ENCODE results near the gene PVALEF.
A peak's percentile ranks its signal among the peaks of the same experiment; 100 is the strongest.

PVALEF gene

GRCh38 chr17:81136366-81136765 is 28.9 kb upstream of the PVALEF start:
- Histone ChIP-seq H3K14ac (ENCODE audit: low read length in 2 of 2) (no peak overlapping the region), H3K9me3 (ENCODE audit: control insufficient read depth, low read length) (no peaks in the 10 kb centered on the region), H2BK120ac (ENCODE audit: low read depth, low read length) (no peak overlapping the region), H3K79me1 (replicated peaks; ENCODE audit: low read length, poor library complexity, severe bottlenecking) (no peaks in the 10 kb centered on the region), H2AFZ (ENCODE audit: low read depth, low read length) (no peak overlapping the region), H3K4me2 (ENCODE audit: low read length, poor library complexity, severe bottlenecking) (no peak overlapping the region), H3K23ac (ENCODE audit: low read length in 2 of 2) (no peak overlapping the region), H3K27me3 (ENCODE audit: control insufficient read depth in 1 of 2, insufficient read depth in 1 of 2, low read length in 2 of 2) (peaks cover 0 to 36% of the 10 kb centered on the region in 2 experiments), H3K4me3 (ENCODE audit: insufficient read depth in 1 of 2, low read depth in 1 of 2, low read length in 2 of 2) (no peak overlapping the region), H2BK5ac (ENCODE audit: low read depth, low read length, poor library complexity, severe bottlenecking) (no peak overlapping the region), H3K4me1 (ENCODE audit: control insufficient read depth, insufficient read depth, low read depth, low read length) (peaks cover 4% of the 10 kb centered on the region), H4K8ac (ENCODE audit: low read length) (no peak overlapping the region), H3K9ac (ENCODE audit: low read length) (no peak overlapping the region), H2BK15ac (ENCODE audit: low read depth, poor library complexity, severe bottlenecking) (no peak overlapping the region), H2BK12ac (ENCODE audit: low read length in 2 of 2) (no peak overlapping the region), H2AK5ac (ENCODE audit: low read length, severe bottlenecking) (no peak overlapping the region), H3K18ac (ENCODE audit: low read depth in 1 of 2, low read length in 2 of 2) (no peak overlapping the region), H4K91ac (ENCODE audit: low read length) (no peak overlapping the region), H3K27ac (ENCODE audit: low read length, poor library complexity, severe bottlenecking) (no peak overlapping the region), H3K36me3 (ENCODE audit: control insufficient read depth in 1 of 2, insufficient read depth in 2 of 2, low read depth in 1 of 2, low read length in 2 of 2) (no peaks in the 10 kb centered on the region), H3K4ac (ENCODE audit: low read depth in 1 of 2, low read length in 2 of 2) (no peak overlapping the region)
- 80% methylated on average over 8 of the region's 8 CpGs for WGBS
- DNase-seq, result no peak

- H3K23ac ChIP-seq (ENCODE audit: low read length in 2 of 2), result no peak overlapping the region
- no peak overlapping the region for H3K18ac ChIP-seq (ENCODE audit: low read depth in 1 of 2, low read length in 2 of 2)
- no peak overlapping the region for H3K27ac ChIP-seq (ENCODE audit: low read length, poor library complexity, severe bottlenecking)
- no peaks in the 10 kb centered on the region for H3K79me1 ChIP-seq (replicated peaks; ENCODE audit: low read length, poor library complexity, severe bottlenecking)
- H3K4me1 ChIP-seq (ENCODE audit: control insufficient read depth, insufficient read depth, low read depth, low read length), result peaks cover 4% of the 10 kb centered on the region
- H3K4ac ChIP-seq (ENCODE audit: low read depth in 1 of 2, low read length in 2 of 2), result no peak overlapping the region
- H2BK12ac ChIP-seq (ENCODE audit: low read length in 2 of 2), result no peak overlapping the region
- H2AFZ ChIP-seq (ENCODE audit: low read depth, low read length), result no peak overlapping the region
- H3K9me3 ChIP-seq (ENCODE audit: control insufficient read depth, low read length), result no peaks in the 10 kb centered on the region
- H3K4me2 ChIP-seq (ENCODE audit: low read length, poor library complexity, severe bottlenecking), result no peak overlapping the region
- H2BK15ac ChIP-seq (ENCODE audit: low read depth, poor library complexity, severe bottlenecking), result no peak overlapping the region
- H4K91ac ChIP-seq (ENCODE audit: low read length), result no peak overlapping the region
- H3K27me3 ChIP-seq (ENCODE audit: control insufficient read depth in 1 of 2, insufficient read depth in 1 of 2, low read length in 2 of 2), result peaks cover 0 to 41% of the 10 kb centered on the region in 2 experiments
- no peak overlapping the region for H2BK5ac ChIP-seq (ENCODE audit: low read depth, low read length, poor library complexity, severe bottlenecking)
- no peak overlapping the region for H3K9ac ChIP-seq (ENCODE audit: low read length)
- no peak overlapping the region for H2AK5ac ChIP-seq (ENCODE audit: low read length, severe bottlenecking)
- DNase-seq, result no peak
- WGBS, result 93% methylated on average over 13 of the region's 13 CpGs
- H4K8ac ChIP-seq (ENCODE audit: low read length), result no peak overlapping the region
- no peaks in the 10 kb centered on the region for H3K36me3 ChIP-seq (ENCODE audit: control insufficient read depth in 1 of 2, insufficient read depth in 2 of 2, low read depth in 1 of 2, low read length in 2 of 2)
- H3K4me3 ChIP-seq (ENCODE audit: insufficient read depth in 1 of 2, low read depth in 1 of 2, low read length in 2 of 2), result no peak overlapping the region
- no peak overlapping the region for H2BK120ac ChIP-seq (ENCODE audit: low read depth, low read length)
- H3K14ac ChIP-seq (ENCODE audit: low read length in 2 of 2), result no peak overlapping the region
Measured at GRCh38 chr17:81137248-81137647, 28.1 kb upstream of the PVALEF start.

GRCh38 chr17:81138083-81138482 is 27.2 kb upstream of the PVALEF start:
- Histone ChIP-seq H3K79me1 (replicated peaks; ENCODE audit: low read length, poor library complexity, severe bottlenecking) (no peaks in the 10 kb centered on the region), H3K27ac (ENCODE audit: low read length, poor library complexity, severe bottlenecking) (no peak overlapping the region), H3K14ac (ENCODE audit: low read length in 2 of 2) (peak overlapping the region in 1 of 2 experiments; percentile 19), H2BK15ac (ENCODE audit: low read depth, poor library complexity, severe bottlenecking) (no peak overlapping the region), H3K4ac (ENCODE audit: low read depth in 1 of 2, low read length in 2 of 2) (no peak overlapping the region), H3K4me2 (ENCODE audit: low read length, poor library complexity, severe bottlenecking) (no peak overlapping the region), H3K4me3 (ENCODE audit: insufficient read depth in 1 of 2, low read depth in 1 of 2, low read length in 2 of 2) (no peak overlapping the region), H4K91ac (ENCODE audit: low read length) (no peak overlapping the region), H2BK120ac (ENCODE audit: low read depth, low read length) (no peak overlapping the region), H3K9ac (ENCODE audit: low read length) (no peak overlapping the region), H2AFZ (ENCODE audit: low read depth, low read length) (no peak overlapping the region), H3K4me1 (ENCODE audit: control insufficient read depth, insufficient read depth, low read depth, low read length) (peaks cover 12% of the 10 kb centered on the region), H3K27me3 (ENCODE audit: control insufficient read depth in 1 of 2, insufficient read depth in 1 of 2, low read length in 2 of 2) (peaks cover 0 to 46% of the 10 kb centered on the region in 2 experiments), H2BK5ac (ENCODE audit: low read depth, low read length, poor library complexity, severe bottlenecking) (no peak overlapping the region), H2AK5ac (ENCODE audit: low read length, severe bottlenecking) (no peak overlapping the region), H3K23ac (ENCODE audit: low read length in 2 of 2) (no peak overlapping the region), H2BK12ac (ENCODE audit: low read length in 2 of 2) (no peak overlapping the region), H3K18ac (ENCODE audit: low read depth in 1 of 2, low read length in 2 of 2) (no peak overlapping the region), H4K8ac (ENCODE audit: low read length) (no peak overlapping the region), H3K9me3 (ENCODE audit: control insufficient read depth, low read length) (no peaks in the 10 kb centered on the region), H3K36me3 (ENCODE audit: control insufficient read depth in 1 of 2, insufficient read depth in 2 of 2, low read depth in 1 of 2, low read length in 2 of 2) (no peaks in the 10 kb centered on the region)
- no peak for DNase-seq
- 85% methylated on average over 15 of the region's 15 CpGs for WGBS

GRCh38 chr17:81138500-81138899 is 26.8 kb upstream of the PVALEF start:
- H3K27me3 ChIP-seq (ENCODE audit: control insufficient read depth in 1 of 2, insufficient read depth in 1 of 2, low read length in 2 of 2), result peaks cover 0 to 45% of the 10 kb centered on the region in 2 experiments
- no peak overlapping the region for H3K4me3 ChIP-seq (ENCODE audit: insufficient read depth in 1 of 2, low read depth in 1 of 2, low read length in 2 of 2)
- H4K8ac ChIP-seq (ENCODE audit: low read length), result no peak overlapping the region
- no peak overlapping the region for H2BK5ac ChIP-seq (ENCODE audit: low read depth, low read length, poor library complexity, severe bottlenecking)
- no peak for DNase-seq
- H3K9me3 ChIP-seq (ENCODE audit: control insufficient read depth, low read length), result no peaks in the 10 kb centered on the region
- H3K4me1 ChIP-seq (ENCODE audit: control insufficient read depth, insufficient read depth, low read depth, low read length), result peaks cover 13% of the 10 kb centered on the region
- H2BK15ac ChIP-seq (ENCODE audit: low read depth, poor library complexity, severe bottlenecking), result no peak overlapping the region
- no peak overlapping the region for H3K18ac ChIP-seq (ENCODE audit: low read depth in 1 of 2, low read length in 2 of 2)
- H3K36me3 ChIP-seq (ENCODE audit: control insufficient read depth in 1 of 2, insufficient read depth in 2 of 2, low read depth in 1 of 2, low read length in 2 of 2), result no peaks in the 10 kb centered on the region
- no peak overlapping the region for H3K4me2 ChIP-seq (ENCODE audit: low read length, poor library complexity, severe bottlenecking)
- H3K27ac ChIP-seq (ENCODE audit: low read length, poor library complexity, severe bottlenecking), result no peak overlapping the region
- no peaks in the 10 kb centered on the region for H3K79me1 ChIP-seq (replicated peaks; ENCODE audit: low read length, poor library complexity, severe bottlenecking)
- 91% methylated on average over 25 of the region's 25 CpGs for WGBS
- H4K91ac ChIP-seq (ENCODE audit: low read length), result peak overlapping the region; percentile 70
- no peak overlapping the region for H2BK12ac ChIP-seq (ENCODE audit: low read length in 2 of 2)
- no peak overlapping the region for H2AFZ ChIP-seq (ENCODE audit: low read depth, low read length)
- H3K14ac ChIP-seq (ENCODE audit: low read length in 2 of 2), result peak overlapping the region in 1 of 2 experiments; percentile 5
- H3K9ac ChIP-seq (ENCODE audit: low read length), result no peak overlapping the region
- H3K23ac ChIP-seq (ENCODE audit: low read length in 2 of 2), result no peak overlapping the region
- H2AK5ac ChIP-seq (ENCODE audit: low read length, severe bottlenecking), result no peak overlapping the region
- H2BK120ac ChIP-seq (ENCODE audit: low read depth, low read length), result no peak overlapping the region
- H3K4ac ChIP-seq (ENCODE audit: low read depth in 1 of 2, low read length in 2 of 2), result no peak overlapping the region

Data from mesenchymal stem cell (in vitro differentiated cells and primary cell).